Loucy (cell line): ENCODE measurements around the gene INSYN2B.

Experiments used
- CTCF ChIP-seq: fragments of 200-600 bp; sonication (generic); conservative IDR thresholded peaks from 2 replicates; pipeline ENCODE4 v1.5.1; 2014; ENCODE audit warnings: mild to moderate bottlenecking, antibody characterized with exemption, low read length
- EZH2phosphoT487 ChIP-seq: fragments of 200-600 bp; IDR thresholded peaks from 2 replicates; pipeline ENCODE4 v1.6.1; 2018; ENCODE audit warnings: antibody characterized with exemption, mild to moderate bottlenecking, moderate library complexity, borderline replicate concordance

DNA sequence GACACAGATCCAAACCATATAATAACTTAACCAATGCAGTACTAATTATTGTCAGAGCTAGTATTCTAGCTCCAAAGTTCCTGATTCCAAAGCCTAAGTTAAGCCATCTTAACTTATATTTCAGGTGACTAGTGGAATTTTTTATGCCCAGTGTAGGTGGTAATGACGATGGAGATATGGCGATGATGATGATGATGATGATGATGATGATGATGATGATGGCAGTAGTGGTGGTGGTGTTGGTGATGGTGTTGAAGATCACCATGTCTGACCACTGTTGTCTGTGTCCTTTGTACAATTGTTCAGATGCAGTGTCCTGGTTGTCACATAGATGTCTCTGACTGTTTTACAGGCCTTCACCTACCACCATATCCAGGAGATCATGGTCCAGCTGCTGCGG lies 139.9 kb downstream of the INSYN2B start:
- TF ChIP-seq CTCF: no peak
- TF ChIP-seq EZH2phosphoT487: no peak
